HepG2 (cell line): Measurements from ENCODE around the gene HOXD4. TPM values are rescaled to one million over a fixed set of nuclear protein-coding genes. Genes with fewer than 3 reads are reported as not detected.
A peak's percentile ranks its signal among the peaks of the same experiment; 100 is the strongest.

ENCODE experiments used
- EED ChIP-seq: sonication (generic); formaldehyde crosslinking; IDR thresholded peaks from 2 replicates; pipeline ENCODE4 v1.5.0; 2020; ENCODE audit warnings: mild to moderate bottlenecking, missing genetic modification reagents
- GPN1 ChIP-seq: sonication (generic); formaldehyde crosslinking; IDR thresholded peaks from 2 replicates; pipeline ENCODE4 v1.5.1; 2020; ENCODE audit warnings: missing genetic modification reagents, borderline replicate concordance
- HNRNPH1 ChIP-seq: fragments of 200-400 bp; formaldehyde crosslinking; optimal IDR thresholded peaks from 2 replicates; pipeline ENCODE3; 2017; ENCODE audit warnings: mild to moderate bottlenecking, low read depth, low read length
- MIXL1 ChIP-seq: IDR thresholded peaks from 2 replicates; pipeline ENCODE4 v1.6.1; 2016
- PCBP1 ChIP-seq: fragments of 200-400 bp; formaldehyde crosslinking; IDR thresholded peaks from 2 replicates; pipeline ENCODE4 v1.6.1; 2017; ENCODE audit warnings: mild to moderate bottlenecking, low read depth, low read length, borderline replicate concordance
- PHF5A ChIP-seq: IDR thresholded peaks from one replicate; pipeline ENCODE4 v1.6.1; 2018; ENCODE audit warnings: low read depth, missing genetic modification reagents; ENCODE audit not compliant: unreplicated experiment
- RARA ChIP-seq: IDR thresholded peaks from 2 replicates; pipeline ENCODE4 v1.6.1; 2016; ENCODE audit warnings: missing genetic modification reagents, missing compliant biosample characterization
- SAP130 ChIP-seq: IDR thresholded peaks from 2 replicates; pipeline ENCODE4 v1.6.1; 2016; ENCODE audit warnings: low read depth
- ZNF577 ChIP-seq: sonication (generic); formaldehyde crosslinking; IDR thresholded peaks from 2 replicates; pipeline ENCODE4 v1.4.0; 2020; ENCODE audit warnings: mild to moderate bottlenecking, low read depth, missing genetic modification reagents, borderline replicate concordance
- polyA plus RNA-seq, 8 experiments: library from polyadenylated mRNA; depleted of rRNA in 3 of 8; stranded (reverse) in 7 of 8; unstranded in 1 of 8; fragments of >200 nt; fragmentation: Illumina TruSeq in 4 of 8; extraction: Trizol in 4 of 8; gene quantifications; 2 replicates each; pipeline versions ENCODE4 v1.2.1 to v1.2.3, GENCODE V29; 2011 to 2016; ENCODE audit warnings: low read depth in 4 of 8, missing spikeins in 1 of 8, mixed read lengths in 1 of 8; ENCODE audit not compliant: insufficient read depth in 1 of 8
- total RNA-seq, 5 experiments: library from RNA; depleted of rRNA; stranded (reverse); fragments of >200 nt; fragmentation: Illumina TruSeq; extraction: Trizol; gene quantifications; 2 replicates each; pipeline ENCODE4 v1.2.3, GENCODE V29; 2016; ENCODE audit warnings: low read depth in 1 of 5
- TF ChIP-seq, protein P1 (sequence below): sonication (generic); formaldehyde crosslinking; IDR thresholded peaks from 2 replicates; pipeline ENCODE4 v1.4.0; 2020; ENCODE audit warnings: missing genetic modification reagents, borderline replicate concordance
- TF ChIP-seq, protein P2 (sequence below): sonication (generic); formaldehyde crosslinking; IDR thresholded peaks from 2 replicates; pipeline ENCODE4 v1.4.0; 2020; ENCODE audit warnings: missing genetic modification reagents
- TF ChIP-seq, protein P3 (sequence below): sonication (generic); formaldehyde crosslinking; IDR thresholded peaks from 2 replicates; pipeline ENCODE4 v1.5.0; 2020; ENCODE audit warnings: missing genetic modification reagents
- TF ChIP-seq, protein P4 (sequence below): sonication (generic); formaldehyde crosslinking; IDR thresholded peaks from 2 replicates; pipeline ENCODE4 v1.5.1; 2020; ENCODE audit warnings: mild to moderate bottlenecking, missing genetic modification reagents, moderate library complexity
- TF ChIP-seq, protein P5 (sequence below): sonication (generic); formaldehyde crosslinking; IDR thresholded peaks from 2 replicates; pipeline ENCODE4 v1.4.0; 2020; ENCODE audit warnings: low read depth, mild to moderate bottlenecking, missing genetic modification reagents
- TF ChIP-seq, protein P6 (sequence below), 2 experiments: IDR thresholded peaks; 2 replicates each; pipeline ENCODE4 v1.6.1; 2011 to 2012; ENCODE audit warnings: low read length in 2 of 2, borderline replicate concordance in 1 of 2, low read depth in 1 of 2, mild to moderate bottlenecking in 1 of 2, moderate library complexity in 1 of 2

HOXD4 gene
- total and polyA plus RNA-seq, 2 of the 13 experiments (the other 11 are each of a cell fraction or from before 2014, with no cell fraction given) = not detected

DNA sequence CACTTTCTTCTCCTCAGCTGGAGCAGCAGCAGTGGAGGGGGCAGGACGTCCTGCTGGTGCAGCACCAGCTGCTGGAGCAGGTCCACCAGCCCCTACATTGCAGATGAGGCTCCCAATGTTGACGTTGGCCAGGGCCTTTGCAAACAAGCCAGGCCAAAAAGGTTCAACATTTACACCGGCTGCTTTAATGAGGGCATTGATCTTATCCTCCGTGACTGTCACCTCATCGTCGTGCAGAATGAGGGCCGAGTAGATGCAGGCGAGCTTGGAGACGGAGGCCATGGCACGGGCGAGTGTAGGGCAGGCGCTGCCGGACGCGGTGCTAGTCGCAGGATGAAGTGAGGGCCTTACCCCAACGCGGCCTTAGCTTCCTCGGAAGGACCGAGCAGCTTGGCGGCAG lies 49.6 kb downstream of the HOXD4 start (continued):
- TF ChIP-seq, protein P1, sequence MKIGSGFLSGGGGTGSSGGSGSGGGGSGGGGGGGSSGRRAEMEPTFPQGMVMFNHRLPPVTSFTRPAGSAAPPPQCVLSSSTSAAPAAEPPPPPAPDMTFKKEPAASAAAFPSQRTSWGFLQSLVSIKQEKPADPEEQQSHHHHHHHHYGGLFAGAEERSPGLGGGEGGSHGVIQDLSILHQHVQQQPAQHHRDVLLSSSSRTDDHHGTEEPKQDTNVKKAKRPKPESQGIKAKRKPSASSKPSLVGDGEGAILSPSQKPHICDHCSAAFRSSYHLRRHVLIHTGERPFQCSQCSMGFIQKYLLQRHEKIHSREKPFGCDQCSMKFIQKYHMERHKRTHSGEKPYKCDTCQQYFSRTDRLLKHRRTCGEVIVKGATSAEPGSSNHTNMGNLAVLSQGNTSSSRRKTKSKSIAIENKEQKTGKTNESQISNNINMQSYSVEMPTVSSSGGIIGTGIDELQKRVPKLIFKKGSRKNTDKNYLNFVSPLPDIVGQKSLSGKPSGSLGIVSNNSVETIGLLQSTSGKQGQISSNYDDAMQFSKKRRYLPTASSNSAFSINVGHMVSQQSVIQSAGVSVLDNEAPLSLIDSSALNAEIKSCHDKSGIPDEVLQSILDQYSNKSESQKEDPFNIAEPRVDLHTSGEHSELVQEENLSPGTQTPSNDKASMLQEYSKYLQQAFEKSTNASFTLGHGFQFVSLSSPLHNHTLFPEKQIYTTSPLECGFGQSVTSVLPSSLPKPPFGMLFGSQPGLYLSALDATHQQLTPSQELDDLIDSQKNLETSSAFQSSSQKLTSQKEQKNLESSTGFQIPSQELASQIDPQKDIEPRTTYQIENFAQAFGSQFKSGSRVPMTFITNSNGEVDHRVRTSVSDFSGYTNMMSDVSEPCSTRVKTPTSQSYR = no peak
- TF ChIP-seq, protein P2, sequence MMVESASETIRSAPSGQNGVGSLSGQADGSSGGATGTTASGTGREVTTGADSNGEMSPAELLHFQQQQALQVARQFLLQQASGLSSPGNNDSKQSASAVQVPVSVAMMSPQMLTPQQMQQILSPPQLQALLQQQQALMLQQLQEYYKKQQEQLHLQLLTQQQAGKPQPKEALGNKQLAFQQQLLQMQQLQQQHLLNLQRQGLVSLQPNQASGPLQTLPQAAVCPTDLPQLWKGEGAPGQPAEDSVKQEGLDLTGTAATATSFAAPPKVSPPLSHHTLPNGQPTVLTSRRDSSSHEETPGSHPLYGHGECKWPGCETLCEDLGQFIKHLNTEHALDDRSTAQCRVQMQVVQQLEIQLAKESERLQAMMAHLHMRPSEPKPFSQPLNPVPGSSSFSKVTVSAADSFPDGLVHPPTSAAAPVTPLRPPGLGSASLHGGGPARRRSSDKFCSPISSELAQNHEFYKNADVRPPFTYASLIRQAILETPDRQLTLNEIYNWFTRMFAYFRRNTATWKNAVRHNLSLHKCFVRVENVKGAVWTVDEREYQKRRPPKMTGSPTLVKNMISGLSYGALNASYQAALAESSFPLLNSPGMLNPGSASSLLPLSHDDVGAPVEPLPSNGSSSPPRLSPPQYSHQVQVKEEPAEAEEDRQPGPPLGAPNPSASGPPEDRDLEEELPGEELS (CRISPR knock-in tag) = 0 out of 2 replicates have a peak, but pooled peaks have one; percentile 16
- TF ChIP-seq PCBP1 (no peak), PHF5A (no peak), EED (no peak), HNRNPH1 (no peak), GPN1 (CRISPR knock-in tag) (no peak), ZNF577 (CRISPR knock-in tag) (no peak), SAP130 (peak; percentile 31; the same call in 1 of the 2 replicates), RARA (CRISPR knock-in tag) (0 out of 2 replicates have a peak, but pooled peaks have one; percentile 23), MIXL1 (CRISPR knock-in tag) (0 out of 2 replicates have a peak, but pooled peaks have one; percentile 50)
- TF ChIP-seq, protein P3, sequence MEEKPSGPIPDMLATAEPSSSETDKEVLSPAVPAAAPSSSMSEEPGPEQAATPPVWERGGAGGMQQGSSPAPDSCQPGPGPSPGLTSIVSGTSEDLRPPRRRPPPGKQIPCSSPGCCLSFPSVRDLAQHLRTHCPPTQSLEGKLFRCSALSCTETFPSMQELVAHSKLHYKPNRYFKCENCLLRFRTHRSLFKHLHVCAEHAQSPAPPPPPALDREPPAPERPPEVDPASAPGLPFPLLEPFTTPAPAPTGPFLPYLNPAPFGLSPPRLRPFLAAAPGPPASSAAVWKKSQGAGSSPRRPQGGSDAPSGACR (CRISPR knock-in tag) = no peak
- TF ChIP-seq, protein P4, sequence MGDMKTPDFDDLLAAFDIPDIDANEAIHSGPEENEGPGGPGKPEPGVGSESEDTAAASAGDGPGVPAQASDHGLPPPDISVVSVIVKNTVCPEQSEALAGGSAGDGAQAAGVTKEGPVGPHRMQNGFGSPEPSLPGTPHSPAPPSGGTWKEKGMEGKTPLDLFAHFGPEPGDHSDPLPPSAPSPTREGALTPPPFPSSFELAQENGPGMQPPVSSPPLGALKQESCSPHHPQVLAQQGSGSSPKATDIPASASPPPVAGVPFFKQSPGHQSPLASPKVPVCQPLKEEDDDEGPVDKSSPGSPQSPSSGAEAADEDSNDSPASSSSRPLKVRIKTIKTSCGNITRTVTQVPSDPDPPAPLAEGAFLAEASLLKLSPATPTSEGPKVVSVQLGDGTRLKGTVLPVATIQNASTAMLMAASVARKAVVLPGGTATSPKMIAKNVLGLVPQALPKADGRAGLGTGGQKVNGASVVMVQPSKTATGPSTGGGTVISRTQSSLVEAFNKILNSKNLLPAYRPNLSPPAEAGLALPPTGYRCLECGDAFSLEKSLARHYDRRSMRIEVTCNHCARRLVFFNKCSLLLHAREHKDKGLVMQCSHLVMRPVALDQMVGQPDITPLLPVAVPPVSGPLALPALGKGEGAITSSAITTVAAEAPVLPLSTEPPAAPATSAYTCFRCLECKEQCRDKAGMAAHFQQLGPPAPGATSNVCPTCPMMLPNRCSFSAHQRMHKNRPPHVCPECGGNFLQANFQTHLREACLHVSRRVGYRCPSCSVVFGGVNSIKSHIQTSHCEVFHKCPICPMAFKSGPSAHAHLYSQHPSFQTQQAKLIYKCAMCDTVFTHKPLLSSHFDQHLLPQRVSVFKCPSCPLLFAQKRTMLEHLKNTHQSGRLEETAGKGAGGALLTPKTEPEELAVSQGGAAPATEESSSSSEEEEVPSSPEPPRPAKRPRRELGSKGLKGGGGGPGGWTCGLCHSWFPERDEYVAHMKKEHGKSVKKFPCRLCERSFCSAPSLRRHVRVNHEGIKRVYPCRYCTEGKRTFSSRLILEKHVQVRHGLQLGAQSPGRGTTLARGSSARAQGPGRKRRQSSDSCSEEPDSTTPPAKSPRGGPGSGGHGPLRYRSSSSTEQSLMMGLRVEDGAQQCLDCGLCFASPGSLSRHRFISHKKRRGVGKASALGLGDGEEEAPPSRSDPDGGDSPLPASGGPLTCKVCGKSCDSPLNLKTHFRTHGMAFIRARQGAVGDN = peak; percentile 55
- TF ChIP-seq, protein P5, sequence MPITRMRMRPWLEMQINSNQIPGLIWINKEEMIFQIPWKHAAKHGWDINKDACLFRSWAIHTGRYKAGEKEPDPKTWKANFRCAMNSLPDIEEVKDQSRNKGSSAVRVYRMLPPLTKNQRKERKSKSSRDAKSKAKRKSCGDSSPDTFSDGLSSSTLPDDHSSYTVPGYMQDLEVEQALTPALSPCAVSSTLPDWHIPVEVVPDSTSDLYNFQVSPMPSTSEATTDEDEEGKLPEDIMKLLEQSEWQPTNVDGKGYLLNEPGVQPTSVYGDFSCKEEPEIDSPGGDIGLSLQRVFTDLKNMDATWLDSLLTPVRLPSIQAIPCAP (CRISPR knock-in tag) = no peak
- TF ChIP-seq, protein P6, sequence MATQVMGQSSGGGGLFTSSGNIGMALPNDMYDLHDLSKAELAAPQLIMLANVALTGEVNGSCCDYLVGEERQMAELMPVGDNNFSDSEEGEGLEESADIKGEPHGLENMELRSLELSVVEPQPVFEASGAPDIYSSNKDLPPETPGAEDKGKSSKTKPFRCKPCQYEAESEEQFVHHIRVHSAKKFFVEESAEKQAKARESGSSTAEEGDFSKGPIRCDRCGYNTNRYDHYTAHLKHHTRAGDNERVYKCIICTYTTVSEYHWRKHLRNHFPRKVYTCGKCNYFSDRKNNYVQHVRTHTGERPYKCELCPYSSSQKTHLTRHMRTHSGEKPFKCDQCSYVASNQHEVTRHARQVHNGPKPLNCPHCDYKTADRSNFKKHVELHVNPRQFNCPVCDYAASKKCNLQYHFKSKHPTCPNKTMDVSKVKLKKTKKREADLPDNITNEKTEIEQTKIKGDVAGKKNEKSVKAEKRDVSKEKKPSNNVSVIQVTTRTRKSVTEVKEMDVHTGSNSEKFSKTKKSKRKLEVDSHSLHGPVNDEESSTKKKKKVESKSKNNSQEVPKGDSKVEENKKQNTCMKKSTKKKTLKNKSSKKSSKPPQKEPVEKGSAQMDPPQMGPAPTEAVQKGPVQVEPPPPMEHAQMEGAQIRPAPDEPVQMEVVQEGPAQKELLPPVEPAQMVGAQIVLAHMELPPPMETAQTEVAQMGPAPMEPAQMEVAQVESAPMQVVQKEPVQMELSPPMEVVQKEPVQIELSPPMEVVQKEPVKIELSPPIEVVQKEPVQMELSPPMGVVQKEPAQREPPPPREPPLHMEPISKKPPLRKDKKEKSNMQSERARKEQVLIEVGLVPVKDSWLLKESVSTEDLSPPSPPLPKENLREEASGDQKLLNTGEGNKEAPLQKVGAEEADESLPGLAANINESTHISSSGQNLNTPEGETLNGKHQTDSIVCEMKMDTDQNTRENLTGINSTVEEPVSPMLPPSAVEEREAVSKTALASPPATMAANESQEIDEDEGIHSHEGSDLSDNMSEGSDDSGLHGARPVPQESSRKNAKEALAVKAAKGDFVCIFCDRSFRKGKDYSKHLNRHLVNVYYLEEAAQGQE (IDR thresholded peaks at IDR 0.05; ENCODE audit: borderline replicate concordance in 1 of 2, low read depth in 1 of 2, low read length in 2 of 2) = no peak
